Neutrophil (primary cell): ENCODE results near the gene OGFOD3.

Source experiments
- H3K27ac ChIP-seq: fragments of 200-600 bp; sonication (generic); 2 replicates; pipeline ENCODE4 v1.5.1; 2016; ENCODE audit warnings: mild to moderate bottlenecking, moderate library complexity
- H3K27me3 ChIP-seq: fragments of 200-600 bp; sonication (generic); 2 replicates; pipeline ENCODE4 v1.6.0; 2016; ENCODE audit warnings: mild to moderate bottlenecking
- H3K36me3 ChIP-seq: fragments of 200-600 bp; sonication (generic); 2 replicates; pipeline ENCODE4 v1.5.1; 2017
- H3K4me1 ChIP-seq, 2 experiments: fragments of 200-600 bp in 1 of 2; sonication (generic) in 1 of 2; 1 replicate in 1 of 2; 2 replicates in 1 of 2; pipeline versions ENCODE4 v1.5.1 to v1.6.1; 2013 to 2016; ENCODE audit warnings: low read depth in 1 of 2, low read length in 1 of 2, mild to moderate bottlenecking in 1 of 2, moderate library complexity in 1 of 2; ENCODE audit not compliant: control insufficient read depth in 1 of 2, insufficient read depth in 1 of 2
- H3K4me3 ChIP-seq, 2 experiments: fragments of 200-600 bp in 1 of 2; sonication (generic) in 1 of 2; 1 replicate in 1 of 2; 2 replicates in 1 of 2; pipeline ENCODE4 v1.5.1; 2013 to 2016; ENCODE audit warnings: low read depth in 1 of 2, low read length in 1 of 2, mild to moderate bottlenecking in 1 of 2, moderate library complexity in 1 of 2
- H3K9me3 ChIP-seq: fragments of 200-600 bp; sonication (generic); 2 replicates; pipeline ENCODE4 v1.5.1; 2016
- CTCF ChIP-seq: fragments of 200-600 bp; sonication (generic); IDR thresholded peaks from 2 replicates; pipeline ENCODE4 v1.5.1; 2016; ENCODE audit warnings: antibody characterized with exemption

Gene OGFOD3

GRCh38 chr17:82410014-82410716 lies 8.2 kb downstream of the OGFOD3 start:
- H3K27ac ChIP-seq, result no peak overlapping the region
- TF ChIP-seq CTCF, result no peak
- no peaks in the 10 kb centered on the region for H3K9me3 ChIP-seq
- H3K4me3 ChIP-seq, result no peak overlapping the region
- H3K36me3 ChIP-seq, result no peaks in the 10 kb centered on the region
- H3K27me3 ChIP-seq, result no peaks in the 10 kb centered on the region
- peaks cover 0 to 10% of the 10 kb centered on the region in 2 experiments for H3K4me1 ChIP-seq

DNA sequence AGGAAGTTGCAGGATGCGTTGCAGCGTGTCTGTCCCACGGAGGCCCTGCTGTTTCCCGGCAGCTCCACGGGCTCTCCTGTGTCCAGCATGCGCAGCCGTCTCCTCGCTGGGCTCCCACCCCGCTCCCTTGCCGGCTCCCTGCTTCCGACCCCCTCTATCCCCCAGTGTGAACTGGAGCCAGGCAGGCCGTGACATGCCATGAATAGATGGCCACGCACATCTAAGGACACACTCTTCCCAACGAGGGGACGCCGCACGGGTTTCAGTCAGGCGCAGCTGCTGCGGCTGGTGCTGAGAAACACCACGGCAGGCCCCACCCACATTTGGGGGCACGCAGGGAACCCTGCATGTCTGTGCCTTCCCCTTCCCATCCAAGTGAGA lies 9.5 kb downstream of the OGFOD3 start:
- Histone ChIP-seq H3K4me3 (no peak overlapping the region), H3K36me3 (no peaks in the 10 kb centered on the region), H3K27ac (no peak overlapping the region), H3K9me3 (no peaks in the 10 kb centered on the region), H3K27me3 (no peaks in the 10 kb centered on the region), H3K4me1 (peaks cover 12 to 16% of the 10 kb centered on the region in 2 experiments)
- TF ChIP-seq CTCF, result no peak

DNA sequence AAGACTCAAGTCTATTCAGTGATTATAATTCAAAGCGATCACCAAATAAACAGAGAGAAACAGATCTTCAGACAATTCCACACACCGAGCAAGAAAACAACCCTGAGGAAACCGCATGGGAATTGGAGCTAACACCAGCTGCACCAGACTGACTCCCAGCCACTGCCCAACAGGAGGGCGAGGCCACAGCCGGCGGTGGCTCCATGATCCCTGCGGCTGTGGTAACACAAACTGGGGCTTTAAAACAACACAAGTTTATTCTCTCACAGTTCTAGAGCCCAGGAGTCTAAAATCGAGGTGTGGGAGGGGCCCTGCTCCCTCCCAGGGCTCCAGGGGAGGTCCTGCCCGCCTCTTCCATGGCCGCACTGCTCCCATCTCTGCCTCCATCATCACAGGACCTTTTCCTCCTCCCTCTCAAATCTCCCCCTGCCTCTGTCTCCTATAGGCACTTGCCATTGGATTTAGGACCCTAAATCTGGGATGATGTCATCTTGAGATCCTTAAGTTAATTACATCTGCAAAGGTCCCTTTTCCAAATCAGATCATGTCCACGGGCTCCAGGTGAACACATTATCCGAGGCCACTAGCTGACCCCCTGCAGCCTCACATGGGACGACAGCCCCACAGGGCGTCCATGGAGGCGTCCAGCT lies 10.0 kb downstream of the OGFOD3 start:
- no peak for TF ChIP-seq CTCF
- Histone ChIP-seq H3K27ac (no peak overlapping the region), H3K4me1 (peaks cover 15 to 21% of the 10 kb centered on the region in 2 experiments), H3K36me3 (no peaks in the 10 kb centered on the region), H3K9me3 (no peaks in the 10 kb centered on the region), H3K4me3 (no peak overlapping the region), H3K27me3 (no peaks in the 10 kb centered on the region)

- Histone ChIP-seq H3K4me3 (no peak overlapping the region), H3K27me3 (no peaks in the 10 kb centered on the region), H3K27ac (no peak overlapping the region), H3K4me1 (peaks cover 15 to 26% of the 10 kb centered on the region in 2 experiments), H3K9me3 (no peaks in the 10 kb centered on the region), H3K36me3 (no peaks in the 10 kb centered on the region)
- no peak for TF ChIP-seq CTCF
These were observed 11.1 kb downstream of the OGFOD3 start for GRCh38 chr17:82407255-82407654.

GRCh38 chr17:82406131-82406671 lies 12.2 kb downstream of the OGFOD3 start:
- Histone ChIP-seq H3K36me3 (no peaks in the 10 kb centered on the region), H3K4me3 (no peak overlapping the region), H3K27ac (no peak overlapping the region), H3K4me1 (peaks cover 23 to 36% of the 10 kb centered on the region in 2 experiments), H3K27me3 (no peaks in the 10 kb centered on the region), H3K9me3 (no peaks in the 10 kb centered on the region)
- no peak for TF ChIP-seq CTCF
